Fibroblast of skin of abdomen (primary cell): ENCODE results near the gene ARHGAP44.
"Not testable (repeated sequence)": the region's sequence is repeated elsewhere in the genome, so short reads cannot be mapped to it uniquely, and the experiment has no call there.

Source experiments
- DNase-seq: peaks from one replicate; pipeline ENCODE4 v3.0.0-alpha.2; 2013

Gene ARHGAP44

DNA sequence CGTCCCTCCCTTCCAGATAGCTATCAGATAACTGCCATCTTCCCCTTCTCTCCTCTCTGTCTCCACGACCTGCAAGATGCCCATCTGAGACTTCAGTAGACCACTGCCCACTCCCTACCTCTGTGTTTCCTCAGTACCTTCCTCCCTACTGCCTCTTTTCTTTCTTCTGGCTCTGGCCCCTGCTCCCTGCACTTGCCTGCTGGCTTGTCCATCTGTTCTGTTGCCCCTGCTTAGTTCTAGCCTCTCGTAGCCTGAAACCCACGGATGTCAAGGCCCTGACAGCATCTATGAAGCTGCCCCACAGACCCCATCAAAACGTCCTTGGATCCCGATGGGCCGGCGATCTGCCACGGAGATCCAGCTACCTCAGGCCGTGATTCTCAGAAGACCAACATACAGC is 175.5 kb downstream of the ARHGAP44 start:
- DNase-seq, result no peak

DNA sequence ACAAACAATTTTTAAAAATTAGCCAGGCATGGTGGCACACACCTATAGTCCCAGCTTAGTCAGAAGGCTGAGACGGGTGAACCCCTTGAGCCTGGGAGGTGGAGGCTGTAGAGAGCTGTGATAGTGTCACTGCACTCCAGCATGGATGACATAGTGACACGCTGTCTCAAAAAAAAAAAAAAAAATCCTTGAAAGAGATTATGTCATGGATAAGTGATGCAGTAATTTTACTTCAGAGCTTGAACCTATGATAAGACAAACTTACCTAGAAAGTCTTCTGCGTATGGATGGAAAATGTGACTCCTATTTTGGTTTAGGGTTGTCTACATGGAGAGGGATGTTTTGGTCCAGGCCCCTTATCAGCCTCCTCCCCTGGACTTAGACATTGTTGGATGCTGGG is 176.7 kb downstream of the ARHGAP44 start:
- no peak for DNase-seq

DNA sequence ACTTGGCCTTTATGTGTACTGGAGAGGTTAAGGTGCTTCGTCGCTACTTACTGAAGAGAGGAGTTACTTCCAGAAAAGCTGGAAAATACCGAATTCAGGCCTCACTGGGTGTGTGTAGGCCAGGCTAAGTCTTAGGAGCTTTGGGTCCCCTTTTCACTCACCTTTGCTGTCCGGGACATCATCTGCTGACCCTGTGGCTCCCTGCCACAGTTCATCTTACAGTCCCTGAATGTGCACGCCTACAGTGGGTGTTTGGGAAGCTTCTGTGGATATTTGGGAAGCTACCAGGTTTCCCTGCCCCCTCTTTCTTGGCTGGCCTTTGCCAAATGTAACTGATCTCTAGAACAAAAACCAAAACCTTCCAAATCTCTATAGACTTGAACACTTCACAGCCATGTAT is 177.1 kb downstream of the ARHGAP44 start:
- DNase-seq, result no peak

DNA sequence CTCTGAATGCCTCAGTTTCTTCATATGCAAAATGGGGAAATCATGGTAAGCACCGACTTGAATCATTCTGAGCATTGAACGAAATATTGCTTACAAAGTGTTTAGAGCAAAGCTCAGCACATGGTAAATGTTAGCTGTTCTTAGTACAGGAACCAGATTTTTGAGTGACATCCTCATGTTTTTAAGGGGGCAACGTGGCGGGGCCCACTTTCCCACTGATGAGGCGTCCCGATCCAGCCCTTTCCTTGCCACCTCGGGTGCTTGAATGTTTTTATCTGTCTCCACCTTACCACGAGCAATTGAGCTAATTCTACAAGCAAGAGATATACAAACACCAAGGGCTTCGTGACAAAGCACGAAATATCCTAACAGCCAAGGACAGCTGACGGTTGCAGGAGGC is 178.7 kb downstream of the ARHGAP44 start:
- DNase-seq, result no peak

DNA sequence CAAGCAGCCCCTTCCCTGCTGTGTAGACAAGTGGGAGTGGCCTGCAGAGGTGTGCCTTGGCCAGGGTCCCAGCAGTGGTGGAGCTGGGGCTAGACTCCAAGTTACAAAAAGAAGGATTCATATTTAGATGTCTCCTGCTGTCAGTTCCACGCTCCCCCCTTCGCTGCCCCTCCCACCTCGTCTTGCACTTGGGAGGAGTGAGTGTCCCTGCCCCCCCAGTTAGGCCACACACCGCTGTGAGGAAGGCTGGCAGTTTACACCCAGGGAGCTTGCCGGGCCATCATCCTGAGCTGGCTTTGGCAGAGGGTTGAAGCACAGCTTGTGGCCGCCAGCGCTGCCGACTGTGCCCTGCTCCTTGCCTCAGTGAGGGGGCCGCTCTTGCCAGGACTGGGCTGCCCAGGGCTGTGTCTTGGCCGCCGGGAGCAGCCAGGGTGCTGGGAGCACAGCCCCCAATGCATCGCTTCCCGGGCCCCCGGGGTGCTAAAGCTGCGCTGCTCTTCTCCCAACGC is 184.3 kb downstream of the ARHGAP44 start:
- DNase-seq, result no peak

GRCh38 chr17:12974005-12974531 is 184.8 kb downstream of the ARHGAP44 start:
- DNase-seq, result peak; percentile 14

DNA sequence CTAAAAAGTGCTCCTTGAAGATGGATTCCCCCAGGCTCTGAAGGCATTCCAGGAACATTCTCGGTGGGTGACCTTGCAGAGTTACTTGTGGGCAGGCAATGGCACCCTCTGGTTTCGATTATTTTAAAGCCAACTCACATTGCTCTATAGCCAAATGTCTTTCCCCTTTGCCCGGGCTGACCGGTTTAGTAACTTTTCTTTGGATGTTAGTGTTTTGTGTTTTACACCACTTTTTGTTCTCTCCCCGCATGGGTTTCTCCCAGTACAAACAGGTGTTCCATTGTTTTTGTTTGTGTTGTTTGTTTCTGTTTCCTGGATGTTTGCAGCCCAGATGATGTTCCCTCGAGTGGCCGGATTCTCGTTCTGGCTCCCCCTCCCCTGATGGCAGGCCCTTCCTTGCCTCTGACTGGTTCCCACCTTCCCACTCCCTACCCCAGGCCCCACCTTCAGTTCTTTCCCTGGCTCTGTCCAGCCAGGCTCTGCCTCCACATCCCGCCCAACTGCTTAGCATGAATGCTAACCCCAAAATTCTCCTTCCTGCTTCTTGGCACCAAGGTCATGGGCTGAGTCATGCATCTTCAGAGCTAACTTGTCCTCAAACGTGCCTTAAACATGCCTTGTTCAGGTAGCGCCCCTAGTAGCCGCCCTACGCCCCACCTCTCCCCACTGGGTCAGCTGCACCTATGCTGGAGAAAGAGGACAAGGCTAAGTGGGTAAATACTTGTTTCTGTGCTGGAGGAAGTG is 187.9 kb downstream of the ARHGAP44 start:
- no peak for DNase-seq

DNA sequence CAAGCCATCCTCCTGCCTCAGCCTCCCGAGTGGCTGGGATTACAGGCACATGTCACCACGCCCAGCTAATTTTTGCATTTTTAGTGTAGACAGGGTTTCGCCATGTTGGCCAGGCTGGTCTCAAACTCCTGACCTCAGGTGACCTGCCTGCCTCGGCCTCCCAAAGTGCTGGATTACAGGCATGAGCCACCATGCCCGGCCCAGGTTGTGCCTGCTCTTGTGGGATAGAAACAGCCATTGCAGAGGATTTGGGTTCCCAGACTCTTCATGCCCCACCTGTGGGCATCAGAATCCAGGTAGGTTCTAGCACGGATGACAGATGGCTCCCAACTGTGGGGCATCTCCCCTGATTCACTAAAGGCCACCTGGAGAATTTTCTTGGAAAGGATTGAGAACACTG is 189.5 kb downstream of the ARHGAP44 start:
- not testable (repeated sequence) for DNase-seq

- no peak for DNase-seq
Measured at GRCh38 chr17:12979246-12979645, 189.9 kb downstream of the ARHGAP44 start.

DNA sequence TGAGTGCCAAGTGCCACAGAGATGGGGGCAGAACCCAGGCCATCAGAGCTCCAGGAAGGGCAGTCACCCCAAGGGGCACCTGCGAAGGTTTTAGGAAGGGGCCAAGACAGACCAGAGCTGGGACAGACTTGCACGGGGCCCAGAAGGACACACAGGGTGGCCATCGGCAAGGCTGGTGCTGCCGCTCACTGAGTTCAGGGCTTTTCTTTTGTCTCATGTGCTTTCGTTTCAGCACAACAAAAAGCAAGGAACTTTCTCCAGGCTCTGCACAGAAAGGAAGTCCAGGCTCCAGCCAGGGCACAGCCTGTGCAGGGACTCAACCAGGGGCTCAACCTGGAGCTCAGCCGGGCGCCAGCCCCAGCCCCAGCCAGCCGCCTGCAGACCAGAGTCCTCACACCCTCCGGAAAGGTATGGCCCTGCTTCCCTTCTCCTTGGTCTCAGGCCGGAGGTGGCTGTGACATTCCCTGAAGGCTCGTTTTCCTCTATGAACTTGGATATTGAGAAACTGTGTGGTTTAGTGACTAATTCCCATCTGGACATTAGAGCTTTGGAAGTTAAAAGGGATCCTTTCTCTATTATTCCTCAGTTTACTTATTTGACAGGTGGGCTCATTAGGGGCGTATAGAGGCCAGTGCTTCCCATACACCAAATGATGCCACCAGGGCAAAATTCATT is 190.7 kb downstream of the ARHGAP44 start:
- DNase-seq, result no peak

GRCh38 chr17:12982224-12982623 is 192.9 kb downstream of the ARHGAP44 start:
- DNase-seq, result no peak

- peak; percentile 89 for DNase-seq
Measured at GRCh38 chr17:12983991-12984884, 194.9 kb downstream of the ARHGAP44 start.

DNA sequence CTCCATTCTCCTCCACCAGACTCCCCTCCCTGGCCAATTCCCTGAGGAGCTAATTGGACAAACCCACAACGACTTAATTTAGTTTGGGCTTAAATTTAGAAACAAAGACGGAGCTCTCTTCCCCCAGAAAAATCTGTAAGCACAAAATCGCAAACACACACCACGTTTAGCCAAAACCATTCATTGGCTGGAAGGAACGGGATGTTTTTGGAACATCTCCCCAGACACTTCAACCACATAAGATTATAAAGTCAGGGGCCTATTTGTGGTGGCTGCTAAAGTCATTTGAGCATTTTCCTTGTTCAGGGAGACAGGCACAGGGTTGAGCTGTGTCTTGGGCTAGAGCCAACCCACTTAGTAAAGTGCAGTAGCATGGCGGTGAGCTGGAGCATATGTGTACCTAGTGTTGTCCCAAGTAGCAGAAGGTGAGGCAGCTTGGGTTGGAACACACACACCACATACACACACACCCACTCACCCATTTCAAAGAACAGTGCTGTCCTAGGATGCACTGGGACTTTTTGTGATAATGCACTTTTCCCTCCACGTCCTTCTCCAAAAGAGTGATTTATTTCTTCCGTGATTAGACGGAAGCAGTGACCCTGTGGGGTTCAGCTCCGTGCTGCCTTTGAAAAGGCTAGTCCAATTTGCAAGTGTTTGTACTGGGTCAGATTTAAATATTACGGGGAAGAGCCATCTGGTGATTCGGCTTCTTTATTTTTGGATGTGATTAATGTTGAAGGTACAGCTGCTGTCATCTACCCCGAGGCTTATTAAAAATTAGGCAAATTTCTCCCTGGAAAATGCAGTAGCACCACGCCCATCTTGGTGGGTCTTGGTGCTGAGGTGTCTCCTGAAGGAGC is 196.4 kb downstream of the ARHGAP44 start:
- peak; percentile 58 for DNase-seq

DNA sequence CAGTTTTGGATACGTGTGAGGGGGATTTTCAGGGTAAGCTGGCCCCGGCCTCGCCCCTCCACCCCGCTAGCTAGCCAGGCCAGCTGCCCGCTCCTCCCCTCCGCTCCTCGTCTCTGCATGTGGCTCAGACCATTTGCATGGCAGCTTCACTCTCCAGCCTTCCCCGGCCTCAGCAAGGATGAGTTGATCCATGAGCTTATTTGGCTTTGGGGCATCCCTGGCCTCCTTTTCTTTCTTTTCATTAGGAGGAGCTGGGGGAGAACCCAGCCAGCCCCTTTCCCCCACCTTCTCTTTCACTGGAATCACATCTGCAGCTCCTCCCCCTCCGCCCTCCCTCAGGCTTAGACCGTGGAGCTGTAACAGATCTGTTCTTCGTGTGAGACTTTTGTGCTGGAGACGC is 197.8 kb downstream of the ARHGAP44 start:
- DNase-seq, result no peak

- DNase-seq, result no peak
Measured at GRCh38 chr17:12990041-12990808, 200.9 kb downstream of the ARHGAP44 start.

DNA sequence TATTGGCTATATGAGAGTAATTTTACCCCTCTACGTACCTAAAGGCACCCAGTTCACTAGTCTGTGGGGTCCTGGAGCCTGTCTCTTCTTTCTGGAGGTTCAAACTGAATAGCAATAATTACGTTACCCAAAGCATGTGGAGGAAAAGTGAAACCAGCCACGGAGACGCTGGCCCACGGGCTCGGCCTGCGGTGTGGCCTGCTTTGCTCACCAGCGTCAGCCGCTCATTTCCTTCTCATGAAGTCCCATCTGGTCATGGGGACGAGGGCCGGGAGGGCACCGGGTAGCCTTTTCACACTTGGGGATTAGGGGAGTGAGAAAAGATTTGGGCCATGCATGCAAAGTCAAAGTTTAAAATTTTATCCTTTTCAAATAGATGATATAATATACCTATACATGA is 201.6 kb downstream of the ARHGAP44 start:
- DNase-seq, result no peak

DNA sequence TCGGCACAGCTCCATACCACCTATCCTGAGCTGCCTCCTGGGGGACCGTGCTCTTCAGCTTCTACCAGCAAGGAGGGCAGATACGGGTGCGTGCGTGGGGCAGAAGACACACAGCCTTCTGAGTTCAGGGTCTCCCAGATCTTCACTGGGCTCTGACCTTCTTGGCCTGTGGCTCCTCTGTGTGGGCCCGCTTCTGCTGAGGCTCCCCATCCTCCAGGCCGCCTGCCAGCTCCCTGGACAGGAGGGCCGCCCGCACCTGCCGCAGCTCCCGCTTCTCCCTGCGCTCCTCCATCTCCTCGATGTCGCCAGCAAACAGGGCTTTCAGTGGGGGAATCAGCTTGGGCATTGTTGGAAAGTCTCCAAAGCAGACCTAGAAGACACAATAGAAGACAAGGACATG is 203.4 kb downstream of the ARHGAP44 start:
- DNase-seq, result no peak

DNA sequence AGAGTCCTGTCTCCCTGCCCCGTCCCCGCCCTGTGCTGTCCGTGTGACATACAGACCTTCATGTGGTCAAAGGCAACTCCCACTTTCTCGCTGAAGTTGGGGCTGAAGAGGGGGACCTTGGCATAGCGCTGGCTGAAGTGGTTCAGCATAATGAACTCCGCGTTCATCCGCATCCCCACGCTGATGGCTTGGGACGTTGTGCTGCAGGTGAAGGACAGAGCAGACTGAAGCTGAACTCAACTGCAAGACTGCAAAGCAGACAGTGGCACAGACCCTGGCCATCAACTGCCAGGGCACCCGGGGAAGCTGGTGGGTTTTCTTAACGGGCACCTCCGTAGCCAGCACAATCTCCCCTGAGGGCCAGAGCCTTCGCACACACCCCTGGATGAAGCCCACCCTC is 204.3 kb downstream of the ARHGAP44 start:
- no peak for DNase-seq

DNA sequence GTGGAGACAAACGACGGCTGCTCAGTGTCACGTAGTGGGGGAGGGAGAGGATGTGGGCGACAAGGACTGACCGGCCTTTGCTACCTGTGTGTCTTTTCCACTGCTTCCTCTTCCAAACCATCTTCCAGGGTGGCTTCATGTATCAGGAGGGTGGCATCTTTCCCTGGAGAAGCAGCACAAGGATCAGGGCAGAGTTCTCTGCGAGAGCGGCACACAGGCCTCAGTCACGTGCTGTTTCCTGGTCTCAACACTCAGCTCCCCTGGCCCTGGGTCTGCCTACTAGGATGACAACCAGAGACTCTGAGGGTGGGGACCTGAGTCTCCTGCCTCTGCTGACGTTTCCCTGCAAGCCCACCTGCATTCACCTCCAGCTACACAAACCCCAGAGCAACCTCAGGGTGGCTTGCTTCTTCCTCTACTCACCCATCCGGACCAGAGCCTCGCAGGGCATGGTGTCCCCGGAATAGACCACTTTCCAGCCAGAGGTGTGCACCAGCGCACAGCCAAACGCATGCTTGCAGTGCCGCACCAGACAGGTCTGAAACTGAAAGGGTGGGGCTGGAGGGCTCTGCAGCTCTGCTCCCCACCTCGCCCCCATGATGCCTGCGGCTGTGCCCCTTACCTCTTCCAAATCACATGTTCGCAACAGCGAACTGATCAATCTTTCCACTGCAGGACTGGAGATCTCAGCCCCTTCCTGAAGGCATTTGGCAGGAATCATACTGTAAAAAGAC is 205.2 kb downstream of the ARHGAP44 start:
- no peak for DNase-seq
